Islet precursor cell (in vitro differentiated cells): Measurements from ENCODE around the gene KRT16.
"Not testable (repeated sequence)": the region's sequence is repeated elsewhere in the genome, so short reads cannot be mapped to it uniquely, and the experiment has no call there.

ENCODE experiments used
- DNase-seq: peaks from one replicate; pipeline ENCODE4 v3.0.0-alpha.2; 2018

Gene KRT16

GRCh38 chr17:41627316-41628072 is 14.9 kb upstream of the KRT16 start:
- DNase-seq: no peak

GRCh38 chr17:41626914-41627295 is 14.3 kb upstream of the KRT16 start:
- DNase-seq: not testable (repeated sequence)

GRCh38 chr17:41626028-41626913 is 13.7 kb upstream of the KRT16 start:
- not testable (repeated sequence) for DNase-seq

GRCh38 chr17:41625602-41626001 is 13.0 kb upstream of the KRT16 start:
- DNase-seq: peak; percentile 83

DNA sequence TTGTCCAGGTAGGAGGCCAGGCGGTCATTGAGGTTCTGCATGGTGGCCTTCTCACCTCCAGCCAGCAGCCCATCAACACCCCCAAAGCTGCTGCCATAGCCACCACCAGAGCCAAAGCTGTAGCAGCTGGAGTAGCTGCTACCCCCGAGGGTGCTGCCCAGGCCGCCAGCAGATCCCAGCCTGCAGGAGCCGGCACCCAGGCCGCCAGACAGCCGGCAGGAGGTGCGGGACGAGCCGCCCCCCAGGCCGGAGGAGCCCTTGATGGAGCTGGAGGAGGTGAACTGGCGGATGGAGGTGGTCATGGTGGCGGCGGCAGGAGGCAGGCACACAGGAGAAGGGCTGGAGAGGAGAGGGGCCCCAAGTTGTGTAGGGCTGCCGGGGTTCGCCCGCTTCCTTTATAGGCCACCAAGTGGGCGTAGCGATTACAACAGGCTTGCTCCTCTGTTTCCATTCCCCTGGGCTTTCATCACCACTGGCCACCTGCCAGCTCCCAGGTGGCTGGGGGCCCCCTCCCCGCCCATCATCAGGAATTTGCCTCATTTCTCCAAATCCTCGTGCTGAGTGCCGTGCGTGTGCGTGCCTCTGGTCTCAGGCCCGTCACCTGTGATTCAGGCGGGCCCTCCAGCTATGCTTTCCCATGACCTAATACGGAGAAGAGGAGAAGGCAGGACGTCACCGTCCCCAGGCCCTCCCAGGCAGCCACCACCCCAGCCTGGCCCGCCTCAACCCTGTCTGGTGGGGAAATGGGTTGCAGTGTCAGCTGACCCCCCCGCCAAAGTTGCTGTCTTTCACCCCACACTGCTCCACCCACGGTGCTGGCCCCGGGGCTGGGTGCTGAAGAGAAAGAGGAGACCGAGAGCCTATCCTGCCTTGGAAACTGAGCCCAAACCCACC is 11.9 kb upstream of the KRT16 start, which contains the start of gene KRT17:
TSS of gene KRT17 (minus strand) at position 368 of the 894 bp plus-strand sequence. CDS start at position 302, 66 bp downstream.
- DNase-seq: peak; percentile 90

GRCh38 chr17:41623184-41623861 is 10.8 kb upstream of the KRT16 start:
- DNase-seq: peak; percentile 70

DNA sequence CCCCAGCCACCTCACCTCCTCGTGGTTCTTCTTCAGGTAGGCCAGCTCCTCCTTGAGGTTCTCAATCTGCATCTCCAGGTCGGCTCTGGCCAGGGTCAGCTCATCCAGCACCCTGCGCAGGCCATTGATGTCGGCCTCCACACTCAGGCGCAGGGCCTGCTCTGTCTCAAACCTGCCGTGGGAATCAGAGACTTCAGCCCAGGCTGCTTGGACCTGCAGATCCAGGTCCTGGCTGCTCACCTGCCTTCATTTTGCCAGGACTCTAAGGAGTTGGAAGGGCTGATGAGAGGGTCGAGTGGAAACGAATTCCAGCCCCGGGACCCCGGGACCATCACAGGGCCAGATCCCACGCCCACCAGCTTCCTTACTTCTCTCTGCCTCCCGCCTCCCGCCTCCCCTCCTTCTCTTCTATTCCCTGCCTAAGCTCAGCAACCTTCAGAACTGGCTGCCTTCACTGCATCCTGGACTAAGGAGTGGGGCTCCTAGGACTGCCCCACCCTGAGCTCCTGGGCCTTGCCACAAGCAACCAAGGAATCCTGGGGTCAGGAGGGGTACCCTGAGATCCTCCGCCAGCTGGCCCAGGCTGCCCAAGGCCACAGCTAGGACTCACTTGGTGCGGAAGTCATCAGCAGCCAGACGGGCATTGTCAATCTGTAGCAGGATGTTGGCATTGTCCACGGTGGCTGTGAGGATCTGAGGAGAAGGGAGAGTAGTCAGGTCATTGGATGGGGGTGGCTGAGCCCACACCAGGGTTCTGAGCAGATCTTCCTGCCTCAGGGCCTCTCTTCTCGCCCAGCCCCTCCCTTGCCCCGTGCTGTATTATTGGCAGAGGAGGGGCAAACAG is 10.0 kb upstream of the KRT16 start:
- peak; percentile 74 for DNase-seq

- DNase-seq: no peak
Observed at GRCh38 chr17:41621916-41622315, 9.3 kb upstream of the KRT16 start.

DNA sequence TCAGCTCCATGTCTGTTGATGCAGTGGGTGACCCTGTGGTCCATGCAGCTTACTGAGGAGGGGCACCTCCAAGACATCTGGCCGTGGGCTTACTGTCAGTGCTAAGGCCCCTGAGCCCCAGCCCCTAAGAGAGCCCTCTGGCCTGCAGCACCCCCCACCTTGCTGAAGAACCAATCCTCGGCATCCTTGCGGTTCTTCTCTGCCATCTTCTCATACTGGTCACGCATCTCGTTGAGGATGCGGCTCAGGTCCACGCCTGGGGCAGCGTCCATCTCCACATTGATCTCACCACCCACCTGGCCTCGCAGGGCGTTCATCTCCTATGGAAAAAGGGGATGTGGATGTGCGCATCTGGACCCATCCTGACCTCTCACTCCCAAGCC is 8.9 kb upstream of the KRT16 start:
- not testable (repeated sequence) for DNase-seq

DNA sequence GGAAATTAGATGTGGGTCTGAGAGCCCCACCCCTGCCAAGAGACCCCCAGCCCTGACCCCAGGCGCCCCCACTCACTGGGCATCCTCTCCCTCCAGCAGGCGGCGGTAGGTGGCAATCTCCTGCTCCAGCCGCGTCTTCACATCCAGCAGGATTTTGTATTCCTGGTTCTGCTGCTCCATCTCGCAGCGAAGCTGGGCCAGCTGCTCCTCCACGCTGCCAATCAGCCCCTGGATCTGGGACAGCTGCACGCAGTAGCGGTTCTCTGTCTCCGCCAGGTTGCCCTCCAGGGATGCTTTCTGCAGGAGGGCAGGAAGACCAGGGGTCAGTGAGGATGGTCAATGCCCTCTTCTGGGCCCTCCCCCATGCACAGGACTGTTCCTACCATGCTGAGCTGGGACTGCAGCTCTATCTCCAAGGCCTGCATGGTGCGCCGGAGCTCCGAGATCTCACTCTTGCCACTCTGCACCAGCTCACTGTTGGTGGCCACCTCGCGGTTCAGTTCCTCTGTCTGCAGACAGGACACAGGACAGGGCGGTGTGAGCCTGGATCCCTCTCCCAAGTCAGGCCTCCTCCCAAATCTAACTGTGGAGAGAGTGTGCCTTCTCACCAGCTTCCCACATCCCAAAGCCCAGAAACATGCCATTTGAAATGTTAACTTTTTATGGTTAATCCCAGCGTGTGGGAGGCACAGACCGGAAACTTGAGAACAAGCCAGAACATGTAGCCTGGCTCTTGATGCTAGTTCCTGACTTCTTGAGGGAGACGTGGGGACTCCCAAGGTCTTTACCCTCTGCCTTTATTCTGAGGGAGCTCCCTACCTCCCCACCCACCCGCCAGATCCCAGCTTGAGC is 8.2 kb upstream of the KRT16 start:
- DNase-seq: peak; percentile 59

DNA sequence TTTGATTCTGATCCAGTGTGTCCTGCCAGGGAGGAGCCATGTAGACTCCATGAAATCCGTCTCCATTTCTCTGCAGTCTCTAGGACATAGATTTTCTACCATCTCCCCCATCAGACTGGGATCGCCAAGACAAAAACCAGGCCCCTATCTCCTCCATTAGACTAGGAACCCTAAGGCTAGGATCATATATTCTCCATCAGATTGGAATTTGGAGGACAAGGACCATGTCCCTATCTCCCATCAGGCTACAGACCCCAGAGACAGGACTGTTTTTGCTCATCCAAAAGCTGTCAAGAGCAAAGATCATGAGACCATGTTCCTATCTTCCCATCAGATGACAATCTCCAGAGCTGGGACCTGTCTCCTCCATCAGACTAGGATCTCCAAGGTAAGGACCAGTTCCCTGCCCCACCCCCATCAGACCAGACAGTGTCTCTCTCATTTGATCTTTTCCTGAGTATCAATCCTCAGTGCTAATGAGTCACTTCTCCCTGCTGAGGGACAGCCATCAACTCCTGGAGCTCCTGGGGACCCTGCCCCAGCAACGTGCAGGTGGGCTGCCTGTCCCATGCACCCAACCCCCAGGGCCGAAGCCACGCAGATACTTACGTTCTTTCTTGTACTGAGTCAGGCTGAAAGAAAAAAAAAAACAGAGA is 7.5 kb upstream of the KRT16 start:
- peak; percentile 69 for DNase-seq

DNA sequence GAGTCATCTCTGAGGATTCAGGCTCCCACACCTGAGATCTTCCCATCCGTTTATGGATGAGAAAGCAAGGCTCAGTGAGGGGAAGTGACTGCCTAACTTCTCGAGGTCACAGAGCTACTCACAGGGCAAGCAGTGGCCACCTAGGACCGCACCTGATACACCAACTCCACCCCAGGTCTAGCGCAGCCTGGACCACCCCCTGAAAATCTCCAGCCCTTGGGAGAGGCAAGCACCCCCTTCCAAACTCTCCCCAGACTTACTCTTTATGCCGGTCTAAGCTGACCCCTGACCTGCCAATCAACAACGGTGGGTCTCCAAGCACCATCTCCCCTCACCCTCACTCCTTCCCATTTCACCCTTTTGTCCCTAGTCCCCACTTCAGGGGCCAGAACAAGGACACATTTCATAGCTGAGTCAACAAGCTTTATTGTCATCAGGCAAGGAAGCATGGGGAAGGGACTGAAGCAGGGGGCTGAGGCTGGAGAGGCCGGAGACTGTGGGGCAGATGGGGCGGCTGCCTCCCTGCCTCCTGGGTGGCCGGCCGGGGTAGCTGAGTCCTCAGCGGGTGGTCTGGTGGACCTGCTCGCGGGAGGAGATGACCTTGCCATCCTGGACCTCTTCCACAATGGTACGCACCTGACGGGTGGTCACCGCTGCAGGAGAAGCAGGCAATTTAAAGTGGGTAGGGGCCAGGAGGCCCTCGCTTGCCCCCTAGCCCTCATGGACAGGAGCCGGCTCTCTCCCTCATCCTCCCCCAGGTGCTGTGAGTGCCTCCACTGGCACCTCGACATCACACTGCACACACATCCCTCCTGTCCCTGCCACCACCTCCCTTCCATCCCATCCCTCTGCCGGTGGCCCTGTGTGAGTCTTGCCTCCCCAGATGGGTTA is 6.7 kb upstream of the KRT16 start:
- DNase-seq: peak; percentile 65

- DNase-seq: peak; percentile 66
Observed at GRCh38 chr17:41618341-41619035, 5.9 kb upstream of the KRT16 start.

DNA sequence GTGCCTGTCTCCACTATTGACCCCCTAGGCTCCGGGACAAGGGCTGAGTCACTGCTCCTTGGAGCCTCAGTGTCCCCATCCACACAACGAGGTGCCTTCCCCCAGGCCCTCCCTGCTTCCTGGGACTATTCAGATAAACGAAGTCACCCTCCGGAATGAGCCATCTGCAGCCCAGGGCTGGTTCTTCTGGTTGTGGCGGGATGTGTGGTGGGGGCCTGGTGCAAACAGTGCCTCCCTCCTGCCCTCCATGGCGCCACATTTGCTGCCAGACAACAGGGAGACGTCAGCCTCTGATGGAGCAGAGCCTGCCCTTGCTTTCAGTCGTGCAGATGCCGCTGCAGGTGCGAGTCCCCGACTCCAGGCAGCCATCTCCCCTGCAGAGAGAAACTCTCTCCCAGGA is 5.1 kb upstream of the KRT16 start:
- peak; percentile 71 for DNase-seq

DNA sequence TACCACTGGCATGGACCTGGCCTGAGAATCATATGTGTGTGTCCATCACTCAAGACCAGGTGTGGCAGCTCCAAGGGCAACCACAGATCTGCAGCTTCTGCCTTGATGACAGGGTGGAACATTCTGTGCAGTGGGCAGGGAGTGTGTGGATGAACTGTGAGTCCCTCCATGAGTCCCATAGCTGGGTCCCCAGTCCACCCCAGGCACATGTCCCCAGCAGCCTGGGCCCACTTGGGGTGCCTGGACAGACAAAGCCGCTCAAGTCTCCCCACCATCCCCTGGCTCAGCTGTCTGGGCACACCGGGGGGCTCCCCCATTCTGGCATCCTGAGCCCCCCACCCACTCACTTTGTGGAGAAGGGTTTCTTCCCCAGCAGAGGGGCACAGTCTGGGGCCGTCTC is 4.6 kb upstream of the KRT16 start:
- DNase-seq: peak; percentile 51

GRCh38 chr17:41616486-41616885 is 3.9 kb upstream of the KRT16 start:
- peak; percentile 52 for DNase-seq

DNA sequence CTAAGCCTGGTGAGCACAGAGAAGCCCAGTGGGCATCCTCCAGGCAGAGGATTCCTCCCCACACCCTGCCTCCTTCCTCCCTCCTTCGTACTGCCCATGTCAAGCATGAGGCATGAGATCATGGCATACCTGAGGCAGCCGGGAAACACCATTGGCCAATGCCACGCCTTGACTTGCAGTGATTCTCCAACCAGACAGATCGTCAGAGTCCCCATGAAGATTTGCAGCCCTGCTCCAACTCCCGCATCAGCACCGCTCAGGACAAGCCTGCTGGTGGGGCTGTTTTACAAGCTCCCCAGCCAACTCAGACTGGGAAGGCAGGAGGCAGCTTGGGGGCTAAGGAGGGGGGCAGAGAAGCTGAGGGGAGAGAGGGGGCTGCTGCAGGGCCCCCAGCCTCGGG is 2.9 kb upstream of the KRT16 start:
- peak; percentile 96 for DNase-seq

GRCh38 chr17:41614767-41615166 is 2.2 kb upstream of the KRT16 start:
- peak; percentile 48 for DNase-seq
